Measurements from ENCODE around the gene RBMS3. TPM values are rescaled to one million over a fixed set of nuclear protein-coding genes. Genes with fewer than 3 reads are reported as not detected.
A peak's percentile ranks its signal among the peaks of the same experiment; 100 is the strongest.

The RBMS3 gene
- total RNA-seq, 1 experiment from 2014 or later, result 1.3 TPM

DNA sequence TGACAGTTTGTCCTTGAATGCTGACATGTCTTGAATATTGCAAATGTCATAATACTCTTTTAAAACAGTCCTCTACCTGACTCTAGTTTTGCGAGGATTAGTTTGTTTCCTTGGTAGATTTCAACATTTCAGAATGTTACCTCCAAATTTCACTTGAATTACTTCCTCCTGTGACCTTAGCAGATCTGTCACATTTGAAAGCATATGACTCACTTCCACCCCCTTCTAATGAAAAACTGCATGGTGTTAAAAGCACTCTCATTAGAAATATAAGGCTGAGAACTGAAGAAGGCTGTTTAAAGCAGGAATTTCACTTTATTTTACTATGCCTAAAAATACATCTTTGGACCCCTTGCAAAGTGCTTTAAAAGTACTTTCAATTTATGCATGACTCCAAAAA, 726.8 kb downstream of the RBMS3 start:
- H3K36me3 Mint-ChIP-seq (ENCODE audit: insufficient read depth, unreplicated experiment), result no peaks in the 10 kb centered on the region
- no peak for DNase-seq
- intact Hi-C loops (cut with micrococcal nuclease; ENCODE audit: unreplicated experiment), result no loop called here

GRCh38 chr3:30011237-30011803, 730.4 kb downstream of the RBMS3 start:
- TF ChIP-seq CTCF (IDR thresholded peaks at IDR 0.05; ENCODE audit: unreplicated experiment), result no peak
- no TSS peak for BruUV-seq (replicated peaks)
- Mint-ChIP-seq H3K4me1 (ENCODE audit: low read depth, unreplicated experiment) (peaks cover 10% of the 10 kb centered on the region), H3K27ac (ENCODE audit: unreplicated experiment) (no peak overlapping the region), H3K4me3 (ENCODE audit: low read depth, unreplicated experiment) (no peak overlapping the region), H3K9me3 (ENCODE audit: low read depth, unreplicated experiment) (no peaks in the 10 kb centered on the region), H3K27me3 (ENCODE audit: unreplicated experiment) (no peaks in the 10 kb centered on the region), H3K36me3 (ENCODE audit: insufficient read depth, unreplicated experiment) (no peaks in the 10 kb centered on the region)
- CTCF ChIA-PET, result no interaction called here
- intact Hi-C loops (cut with micrococcal nuclease; ENCODE audit: unreplicated experiment), result loop anchor here (10.0 kb wide), 1 partner anchor 183 kb away; no protein-coding TSS in a partner anchor
- no peak for DNase-seq

More for the DNA sequence above, 726.8 kb downstream of the RBMS3 start:
- no peak overlapping the region for H3K4me3 Mint-ChIP-seq (ENCODE audit: low read depth, unreplicated experiment)
- no peaks in the 10 kb centered on the region for H3K9me3 Mint-ChIP-seq (ENCODE audit: low read depth, unreplicated experiment)
- no TSS peak for BruUV-seq (replicated peaks)
- no peak for TF ChIP-seq CTCF (IDR thresholded peaks at IDR 0.05; ENCODE audit: unreplicated experiment)
- CTCF ChIA-PET, result interaction anchor here (0.5 kb wide), 1 partner anchor 844 kb away, joined by 3 read pairs; no protein-coding TSS in a partner anchor
- peaks cover 10% of the 10 kb centered on the region for H3K4me1 Mint-ChIP-seq (ENCODE audit: low read depth, unreplicated experiment)
- no peak overlapping the region for H3K27ac Mint-ChIP-seq (ENCODE audit: unreplicated experiment)
- no peaks in the 10 kb centered on the region for H3K27me3 Mint-ChIP-seq (ENCODE audit: unreplicated experiment)

- DNase-seq, result peak; percentile 72
- no peaks in the 10 kb centered on the region for H3K27me3 Mint-ChIP-seq (ENCODE audit: unreplicated experiment)
- BruUV-seq (replicated peaks), result no TSS peak
- H3K9me3 Mint-ChIP-seq (ENCODE audit: low read depth, unreplicated experiment), result no peaks in the 10 kb centered on the region
- H3K4me3 Mint-ChIP-seq (ENCODE audit: low read depth, unreplicated experiment), result no peak overlapping the region
- H3K4me1 Mint-ChIP-seq (ENCODE audit: low read depth, unreplicated experiment), result peaks cover 22% of the 10 kb centered on the region
- H3K36me3 Mint-ChIP-seq (ENCODE audit: insufficient read depth, unreplicated experiment), result no peaks in the 10 kb centered on the region
- no peak overlapping the region for H3K27ac Mint-ChIP-seq (ENCODE audit: unreplicated experiment)
- TF ChIP-seq CTCF (IDR thresholded peaks at IDR 0.05; ENCODE audit: unreplicated experiment), result no peak
- CTCF ChIA-PET, result interaction anchor here (1.0 to 1.8 kb wide), 2 partner anchors 186 to 734 kb away, joined by 3 to 12 read pairs; no protein-coding TSS in a partner anchor
- intact Hi-C loops (cut with micrococcal nuclease; ENCODE audit: unreplicated experiment), result loop anchor here (2.0 to 10.0 kb wide), 2 partner anchors 182 to 736 kb away; no protein-coding TSS in a partner anchor
Observed at GRCh38 chr3:30012941-30013543, 732.2 kb downstream of the RBMS3 start.

DNA sequence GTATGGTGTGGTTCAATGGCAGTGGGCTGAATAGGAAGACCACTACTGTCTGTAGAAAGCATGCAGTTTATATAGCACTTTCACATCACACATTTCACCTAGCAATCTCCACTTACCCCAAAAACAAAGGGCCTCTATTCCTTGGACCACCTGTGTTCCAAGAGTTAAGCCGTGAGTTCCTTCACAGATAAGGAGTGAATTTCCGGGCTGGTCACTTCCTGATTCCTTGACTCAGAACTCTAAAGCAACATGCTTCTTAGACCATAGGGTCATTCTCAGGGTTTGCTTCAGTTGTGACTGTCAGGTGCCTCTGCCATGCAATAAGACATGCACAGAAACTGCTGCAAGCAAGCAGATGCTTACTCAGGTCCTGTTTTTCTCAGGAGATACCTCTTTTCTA, 737.0 kb downstream of the RBMS3 start:
- Mint-ChIP-seq H3K4me3 (ENCODE audit: low read depth, unreplicated experiment) (no peak overlapping the region), H3K9me3 (ENCODE audit: low read depth, unreplicated experiment) (no peaks in the 10 kb centered on the region), H3K27me3 (ENCODE audit: unreplicated experiment) (no peaks in the 10 kb centered on the region), H3K36me3 (ENCODE audit: insufficient read depth, unreplicated experiment) (no peaks in the 10 kb centered on the region), H3K4me1 (ENCODE audit: low read depth, unreplicated experiment) (peaks cover 14% of the 10 kb centered on the region), H3K27ac (ENCODE audit: unreplicated experiment) (no peak overlapping the region)
- DNase-seq, result peak; percentile 11
- TF ChIP-seq CTCF (IDR thresholded peaks at IDR 0.05; ENCODE audit: unreplicated experiment), result no peak
- CTCF ChIA-PET, result no interaction called here
- BruUV-seq (replicated peaks), result no TSS peak
- intact Hi-C loops (cut with micrococcal nuclease; ENCODE audit: unreplicated experiment), result loop anchor here (10.0 kb wide), 1 partner anchor 177 kb away; no protein-coding TSS in a partner anchor
